Subcutaneous adipose tissue (tissue), 4 donors: ENCODE measurements around the gene EHMT1. TPM values are rescaled to one million over a fixed set of nuclear protein-coding genes. Genes with fewer than 3 reads are reported as not detected.

Experiments used
- total RNA-seq, 4 donors: library from RNA; depleted of rRNA; stranded (reverse); fragments of >200 nt; gene quantifications; one replicate each; pipeline ENCODE4 v1.1.0, GENCODE V29; 2016
- TF ChIP-seq, protein P1 (sequence below): fragments of 450-650 bp; IDR thresholded peaks from one replicate; pipeline ENCODE4 v1.5.1; 2016; ENCODE audit warnings: low read depth, mild to moderate bottlenecking, control low read depth, antibody characterized with exemption, moderate library complexity

Gene EHMT1
- total RNA-seq, 4 donors from 2014 or later = 53.2 to 168 (median 65.9) TPM

DNA sequence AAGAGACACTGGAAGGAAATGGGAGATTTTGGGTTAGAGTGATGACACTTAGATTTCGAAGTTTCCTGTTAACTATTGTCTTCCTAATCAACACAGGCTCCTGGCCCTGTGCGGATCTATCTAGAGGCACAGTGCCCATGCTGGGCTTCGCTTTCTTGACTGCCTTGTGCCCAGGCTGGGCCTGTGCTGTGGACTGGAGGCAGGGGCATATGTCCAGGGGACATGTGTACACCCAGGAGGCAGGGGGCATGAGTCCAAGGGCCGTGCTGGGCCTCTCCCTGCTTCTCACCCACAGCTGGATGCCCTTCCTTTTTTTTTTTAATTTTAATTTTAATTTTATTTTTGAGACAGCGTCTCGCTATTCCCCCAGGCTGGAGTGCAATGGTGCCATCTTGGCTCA, 37.6 kb downstream of the EHMT1 start:
- TF ChIP-seq, protein P1, sequence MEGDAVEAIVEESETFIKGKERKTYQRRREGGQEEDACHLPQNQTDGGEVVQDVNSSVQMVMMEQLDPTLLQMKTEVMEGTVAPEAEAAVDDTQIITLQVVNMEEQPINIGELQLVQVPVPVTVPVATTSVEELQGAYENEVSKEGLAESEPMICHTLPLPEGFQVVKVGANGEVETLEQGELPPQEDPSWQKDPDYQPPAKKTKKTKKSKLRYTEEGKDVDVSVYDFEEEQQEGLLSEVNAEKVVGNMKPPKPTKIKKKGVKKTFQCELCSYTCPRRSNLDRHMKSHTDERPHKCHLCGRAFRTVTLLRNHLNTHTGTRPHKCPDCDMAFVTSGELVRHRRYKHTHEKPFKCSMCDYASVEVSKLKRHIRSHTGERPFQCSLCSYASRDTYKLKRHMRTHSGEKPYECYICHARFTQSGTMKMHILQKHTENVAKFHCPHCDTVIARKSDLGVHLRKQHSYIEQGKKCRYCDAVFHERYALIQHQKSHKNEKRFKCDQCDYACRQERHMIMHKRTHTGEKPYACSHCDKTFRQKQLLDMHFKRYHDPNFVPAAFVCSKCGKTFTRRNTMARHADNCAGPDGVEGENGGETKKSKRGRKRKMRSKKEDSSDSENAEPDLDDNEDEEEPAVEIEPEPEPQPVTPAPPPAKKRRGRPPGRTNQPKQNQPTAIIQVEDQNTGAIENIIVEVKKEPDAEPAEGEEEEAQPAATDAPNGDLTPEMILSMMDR = no peak

DNA sequence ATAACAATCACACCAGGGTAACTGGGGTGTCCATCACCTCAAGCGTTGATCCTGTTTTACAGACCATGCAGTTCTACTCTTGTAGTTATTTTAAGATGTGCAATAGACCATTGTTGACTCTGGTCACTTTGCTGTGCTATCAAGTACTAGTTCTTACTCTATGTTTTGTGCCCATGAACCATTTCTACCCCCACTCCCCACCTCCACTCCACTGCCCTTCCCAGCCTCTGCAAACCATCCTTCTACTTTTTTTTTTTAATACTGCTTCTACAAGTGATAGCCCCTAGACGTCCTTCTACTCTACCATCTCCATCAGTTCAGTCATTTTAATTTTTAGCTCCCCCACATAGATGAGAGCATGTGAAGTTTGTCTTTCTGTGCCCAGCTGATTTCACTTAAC, 38.8 kb downstream of the EHMT1 start:
- TF ChIP-seq, protein P1 = no peak

DNA sequence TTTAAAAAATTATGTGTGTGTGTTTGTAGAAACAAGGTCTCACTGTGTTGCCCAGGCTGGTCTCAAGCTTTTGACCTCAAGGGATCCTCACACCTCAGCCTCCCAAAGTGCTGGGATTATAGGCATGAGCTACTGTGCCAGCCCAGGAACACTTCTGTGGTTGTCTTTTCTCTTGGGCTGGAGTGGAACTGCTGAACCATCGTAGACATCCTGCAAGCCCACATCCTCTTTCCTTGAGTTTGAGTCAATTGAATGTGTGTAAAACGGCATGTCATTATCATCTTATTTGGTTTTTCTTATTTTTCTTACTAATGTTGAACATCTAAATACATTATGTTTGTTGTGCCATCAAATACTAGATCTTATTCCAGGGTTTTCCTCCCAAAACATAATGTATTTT, 40.0 kb downstream of the EHMT1 start:
- TF ChIP-seq, protein P1 = no peak

DNA sequence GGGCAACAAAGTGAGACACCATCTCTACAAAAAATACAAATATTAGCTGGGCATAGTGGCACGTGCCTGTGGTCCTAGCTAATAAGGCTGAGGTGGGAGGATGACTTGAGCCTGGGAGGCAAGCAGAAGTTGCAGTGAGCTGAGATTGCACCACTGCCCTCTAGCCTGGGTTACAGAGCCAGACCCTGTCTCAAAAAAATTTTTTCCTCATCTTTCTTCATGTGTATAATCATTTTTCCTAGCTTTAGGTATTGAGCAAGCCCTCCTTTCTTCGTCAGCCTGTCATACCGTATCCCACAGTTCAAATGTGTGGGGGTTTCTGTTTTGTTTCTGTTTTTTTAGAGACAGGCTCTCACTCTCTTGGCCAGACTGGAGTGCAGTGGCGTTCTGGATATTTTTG, 41.3 kb downstream of the EHMT1 start:
- TF ChIP-seq, protein P1 = no peak

DNA sequence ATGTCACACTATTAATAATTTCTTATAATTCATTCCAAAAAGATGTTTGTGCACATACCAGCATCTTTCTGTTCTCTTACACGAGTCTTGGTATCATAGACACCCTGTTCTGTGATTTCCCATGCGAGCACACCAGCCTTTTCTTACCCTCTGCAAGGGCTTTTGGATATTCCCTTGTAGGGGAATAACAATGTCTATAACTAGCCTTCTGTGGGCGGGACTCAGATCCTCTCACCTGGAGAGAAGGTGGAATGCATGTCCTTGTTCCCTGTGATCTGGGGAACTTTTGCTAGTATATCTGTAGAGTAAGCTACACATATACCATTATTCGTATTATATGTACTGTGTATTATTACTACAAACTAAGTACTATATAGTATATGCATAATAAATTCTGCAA, 44.8 kb downstream of the EHMT1 start:
- TF ChIP-seq, protein P1 = no peak

DNA sequence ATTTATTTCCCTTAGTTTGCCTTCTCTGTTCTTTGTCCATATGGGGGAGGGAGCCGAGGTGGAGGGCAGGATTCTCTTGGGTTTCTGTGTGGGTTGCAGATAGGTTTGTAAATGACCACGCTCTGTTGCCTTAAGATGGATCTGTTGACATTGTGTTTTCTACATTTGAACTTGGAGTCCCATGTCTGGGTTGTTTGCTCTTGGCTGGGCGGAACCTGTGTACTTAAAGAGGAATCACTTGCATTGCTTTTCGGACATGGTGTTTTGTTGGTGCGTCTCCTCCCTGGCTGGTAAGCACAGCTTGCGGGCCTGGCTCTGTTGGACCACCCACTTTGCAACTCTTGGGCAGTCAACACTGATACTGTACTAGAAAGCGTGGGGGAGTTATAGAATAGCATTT, 45.9 kb downstream of the EHMT1 start:
- TF ChIP-seq, protein P1 = no peak

DNA sequence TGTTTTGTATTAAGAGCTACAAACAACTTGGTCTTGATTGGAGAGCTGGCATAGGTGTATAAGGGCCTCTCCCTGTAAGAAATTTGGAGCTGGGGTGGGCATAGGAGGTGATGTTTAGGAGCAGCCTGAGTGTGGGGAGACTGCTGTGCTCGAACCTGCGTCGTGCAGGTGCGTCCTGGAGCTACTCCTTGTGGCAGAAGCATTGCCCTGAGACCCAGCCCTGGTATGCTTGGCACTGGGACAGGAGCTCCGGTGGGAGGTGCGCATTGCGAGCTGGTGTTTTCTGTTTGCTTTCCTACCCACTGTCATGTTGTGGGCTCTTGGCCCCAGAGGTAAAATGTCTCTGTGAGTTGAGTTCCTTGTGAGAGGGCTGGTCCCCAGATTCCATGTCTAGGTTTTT, 46.4 kb downstream of the EHMT1 start:
- TF ChIP-seq, protein P1 = no peak
